Measurements from ENCODE around the gene HIVEP2.

HIVEP2 gene

DNA sequence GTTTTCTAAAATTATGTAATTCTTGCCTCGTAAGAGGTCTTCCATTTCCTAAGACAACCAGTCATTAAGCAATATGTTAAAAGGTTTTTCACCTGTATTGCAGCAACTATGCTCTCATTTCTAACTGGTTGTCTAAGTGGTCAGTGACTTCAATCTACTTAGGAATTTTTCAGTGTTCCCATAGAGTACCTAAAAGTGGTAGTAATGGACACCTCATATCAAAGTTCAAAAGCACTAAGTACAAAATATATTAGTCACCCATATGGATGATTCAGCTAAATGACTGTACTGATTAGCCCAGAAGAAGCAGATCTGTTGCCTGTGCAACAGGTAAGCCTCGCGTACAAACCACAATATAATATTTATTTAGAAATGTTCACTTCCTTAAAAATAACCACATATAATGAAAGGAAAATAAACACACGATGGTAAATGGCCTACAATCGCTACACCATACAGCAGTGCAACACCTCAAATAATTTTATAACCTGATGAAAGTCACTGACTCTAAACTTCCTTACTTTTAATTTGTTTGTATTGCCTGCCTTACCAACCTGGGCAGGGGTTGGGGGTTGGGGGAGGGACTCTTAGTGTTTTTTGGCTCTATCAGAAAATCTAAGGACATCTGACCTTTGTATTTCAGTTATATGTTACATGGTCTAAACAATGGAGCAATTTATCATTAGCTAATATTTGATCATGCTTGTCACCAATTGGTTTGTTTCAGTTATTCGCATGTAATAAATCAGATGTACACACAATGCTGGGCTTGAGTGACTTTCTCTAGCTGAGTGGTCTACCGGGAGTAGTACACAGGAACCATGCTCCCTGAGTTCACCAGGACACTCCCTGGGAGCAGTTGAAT lies 105.9 kb downstream of the HIVEP2 start:
- DNase-seq = peak; percentile 32

DNA sequence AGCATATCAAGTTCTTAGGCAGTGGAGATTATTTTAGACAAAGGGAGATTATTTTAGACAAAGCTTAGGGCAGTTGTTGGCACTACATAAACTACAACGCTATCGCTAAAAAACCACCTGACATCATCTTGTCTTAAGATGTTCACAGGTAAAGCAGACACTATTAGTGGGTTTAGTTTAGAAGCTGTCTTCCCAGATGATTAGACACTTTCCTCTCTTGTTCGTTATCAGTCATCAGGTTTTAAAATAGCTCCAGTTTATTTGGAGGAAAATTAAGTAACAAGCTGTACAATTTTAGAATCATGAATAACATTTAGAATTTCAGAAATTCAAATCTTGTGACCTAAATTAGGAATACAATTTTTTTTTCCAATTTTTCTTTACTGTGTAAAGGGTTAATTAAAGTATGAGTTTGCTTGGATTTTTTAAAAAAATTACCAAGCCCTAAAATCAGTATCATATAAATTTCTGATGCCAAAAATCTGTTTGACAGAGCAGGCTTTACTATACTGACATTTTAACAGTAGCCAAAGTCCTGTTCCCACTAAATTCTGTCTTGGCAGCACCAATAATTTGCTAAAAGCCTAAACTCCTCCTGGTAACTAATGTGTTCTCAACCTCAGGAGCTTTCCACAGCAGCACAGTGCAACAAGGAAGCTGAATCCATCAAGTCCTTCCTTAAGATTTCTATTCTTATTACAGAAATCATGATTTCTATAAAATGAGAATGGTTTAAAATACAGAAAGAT lies 109.0 kb downstream of the HIVEP2 start:
- DNase-seq = no peak

DNA sequence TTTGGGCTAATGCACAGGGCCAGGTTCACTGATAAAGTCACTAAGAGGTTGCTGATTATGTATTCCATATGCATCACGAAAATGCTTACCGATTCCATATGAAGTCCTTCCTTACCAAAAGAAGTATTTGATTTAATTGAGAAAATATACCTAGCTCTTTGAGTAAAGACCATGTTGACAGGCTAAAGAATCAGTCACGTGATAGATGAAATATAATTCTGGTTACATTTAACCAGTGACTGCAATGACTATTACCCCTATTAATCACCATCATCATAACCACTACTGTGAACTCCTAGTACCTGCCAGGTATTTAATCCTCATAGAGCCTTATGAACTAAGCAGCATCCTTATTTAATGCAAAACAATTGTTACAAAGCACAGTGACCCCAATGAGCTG lies 110.1 kb downstream of the HIVEP2 start:
- DNase-seq = no peak

DNA sequence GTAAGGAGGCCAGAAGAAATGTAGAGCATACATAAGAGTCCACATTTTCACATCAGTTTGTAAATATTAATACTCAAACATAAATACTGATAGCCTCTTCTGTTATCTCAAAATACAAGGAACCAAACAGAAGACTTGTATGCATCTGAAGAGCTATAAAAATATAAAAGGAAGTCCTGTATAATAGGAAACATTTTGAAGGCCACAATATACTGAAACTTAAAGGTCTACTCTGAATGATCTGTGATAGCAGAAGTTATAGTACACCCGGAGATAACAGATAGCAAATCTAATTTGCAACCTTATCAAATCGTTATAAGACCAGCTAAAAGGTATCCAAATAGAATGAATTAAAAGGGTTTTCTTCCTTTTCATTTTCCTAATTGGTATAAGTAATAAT lies 111.2 kb downstream of the HIVEP2 start:
- DNase-seq = no peak

DNA sequence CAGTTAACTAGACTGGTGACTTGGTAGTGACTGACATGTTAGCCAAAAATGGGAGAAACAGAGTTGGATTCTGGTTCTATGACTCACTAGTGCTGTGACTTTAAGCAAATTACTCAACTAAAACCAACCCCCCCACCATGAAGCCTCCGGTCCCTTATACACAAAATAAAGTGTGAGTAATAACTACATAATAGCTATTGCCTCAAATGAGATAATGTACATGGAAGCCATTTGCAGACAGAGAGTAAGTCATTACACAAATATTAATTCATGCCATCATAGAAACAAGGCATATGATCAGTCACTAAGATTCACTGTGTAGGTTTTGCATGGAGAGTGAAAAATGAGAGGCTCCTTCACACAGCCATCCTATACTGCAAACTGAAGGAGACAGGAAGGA lies 111.9 kb downstream of the HIVEP2 start:
- no peak for DNase-seq

DNA sequence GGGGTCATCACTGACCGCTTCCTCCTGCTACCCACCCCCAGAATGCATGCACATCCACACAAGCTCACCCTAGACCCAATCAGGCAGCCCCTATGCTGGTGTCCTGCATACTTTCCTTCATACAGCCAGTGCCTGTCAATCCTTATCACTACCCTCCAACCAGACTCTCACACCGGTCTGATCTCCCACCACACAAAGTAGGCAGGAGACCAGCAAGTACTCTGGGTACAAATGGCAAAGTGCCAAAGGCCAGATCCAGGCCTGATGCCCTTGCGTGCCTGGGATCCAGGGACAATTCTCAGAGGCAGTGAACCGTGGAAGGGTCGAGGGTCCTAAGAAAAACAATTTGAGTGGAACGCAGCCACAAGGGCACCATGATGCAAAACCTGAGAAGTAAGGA lies 114.2 kb downstream of the HIVEP2 start:
- no peak for DNase-seq

DNA sequence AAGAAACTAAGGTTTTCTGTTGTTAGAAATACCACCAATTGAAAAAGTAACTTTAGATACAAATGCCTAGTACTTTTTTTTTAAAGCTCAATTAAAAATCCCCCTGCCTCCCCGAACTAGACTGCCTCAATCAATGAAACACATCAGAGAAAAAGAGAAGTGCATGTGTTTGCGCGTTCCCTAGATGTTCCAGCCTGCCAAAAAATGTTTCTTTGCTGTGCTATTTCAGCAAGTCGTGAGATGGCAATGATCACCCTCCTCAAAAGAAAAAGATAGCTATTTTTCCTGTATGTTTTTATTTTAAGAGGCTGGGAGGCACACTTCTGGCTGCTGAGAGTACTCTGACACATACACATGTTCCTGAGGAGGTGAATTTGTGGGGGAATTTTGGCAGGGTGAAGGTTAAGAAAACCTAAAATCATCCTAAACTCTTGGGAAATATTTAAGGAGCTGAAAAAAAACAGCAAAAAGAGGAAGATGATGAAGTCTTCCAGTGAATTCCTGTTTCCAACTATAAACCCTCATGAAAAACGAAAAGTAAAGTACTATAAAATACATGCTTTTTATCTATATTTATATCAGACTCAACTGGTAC lies 114.8 kb downstream of the HIVEP2 start:
- no peak for DNase-seq

DNA sequence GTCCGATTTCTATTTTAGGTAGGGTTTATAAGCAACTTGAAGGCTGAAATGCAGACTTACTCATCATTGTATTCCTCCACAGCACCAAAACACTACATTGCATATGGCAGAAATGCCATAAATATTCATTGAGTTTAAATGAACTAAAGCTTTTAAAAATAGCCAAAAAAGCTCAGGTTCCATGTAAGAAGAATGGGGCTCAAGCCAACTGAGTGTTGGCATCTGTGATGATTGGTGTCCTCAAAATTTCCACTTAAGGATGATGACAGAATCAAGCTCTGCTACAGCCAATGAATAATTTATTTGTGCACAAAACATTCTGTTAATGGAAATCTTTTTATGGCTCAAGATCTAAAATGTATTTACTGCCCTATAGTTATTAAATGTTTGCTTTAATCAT lies 115.4 kb downstream of the HIVEP2 start:
- no peak for DNase-seq

DNA sequence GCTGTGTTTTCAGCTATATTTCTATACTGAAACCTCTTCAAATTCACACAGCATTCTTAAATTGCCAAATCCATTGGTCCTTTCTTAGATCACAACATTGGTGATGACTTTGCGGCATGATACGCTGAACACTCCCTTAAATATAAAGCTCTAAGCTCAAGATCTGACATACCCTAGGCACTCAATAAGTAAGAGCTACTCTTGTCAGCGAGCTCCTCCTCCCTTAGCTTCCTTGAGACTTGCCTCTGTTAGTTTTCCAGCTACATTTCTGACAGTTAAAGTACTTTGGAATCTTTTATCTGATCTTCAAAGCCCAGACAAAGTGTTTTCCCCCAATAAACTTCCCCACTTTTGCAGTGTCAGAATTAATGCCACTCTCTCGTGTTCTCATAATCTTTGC lies 117.0 kb downstream of the HIVEP2 start:
- DNase-seq = no peak

DNA sequence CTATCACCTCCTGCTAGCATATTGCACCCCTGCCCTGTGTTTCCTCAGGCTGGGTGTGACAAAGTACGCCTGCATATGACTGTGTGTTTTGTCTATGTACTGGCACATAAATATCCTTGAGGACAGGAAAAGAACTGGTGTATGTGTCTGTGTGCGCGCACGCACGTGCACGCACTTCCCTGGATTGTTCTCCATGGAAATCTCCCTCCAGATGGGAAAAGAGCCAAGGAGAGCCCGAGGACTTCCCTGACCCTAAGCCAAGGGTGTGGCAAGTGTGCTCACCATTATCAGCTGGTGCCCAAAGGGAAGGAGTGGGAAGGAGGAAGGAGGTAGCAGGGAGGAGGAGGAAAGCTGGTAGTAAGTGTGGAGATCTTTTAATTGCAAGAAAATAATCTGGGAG lies 117.6 kb downstream of the HIVEP2 start:
- DNase-seq = no peak

DNA sequence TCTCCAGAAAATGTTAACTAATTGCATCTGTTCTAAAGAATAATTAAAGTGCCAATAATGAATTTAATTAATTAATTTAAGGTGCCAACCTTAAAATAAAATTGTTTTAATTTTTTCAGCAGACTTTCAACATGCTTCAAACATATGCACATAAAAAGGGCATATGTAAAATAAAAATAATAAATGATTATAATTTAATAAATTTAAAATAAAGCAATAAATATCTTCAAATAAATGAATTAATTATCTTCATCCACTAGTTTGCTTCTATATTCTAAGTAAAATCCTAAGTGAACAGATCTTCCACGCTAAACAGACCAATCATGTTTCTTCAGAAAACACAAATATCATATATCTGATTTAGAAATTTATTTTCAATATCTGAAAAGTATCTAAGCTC lies 119.2 kb downstream of the HIVEP2 start:
- DNase-seq = no peak

DNA sequence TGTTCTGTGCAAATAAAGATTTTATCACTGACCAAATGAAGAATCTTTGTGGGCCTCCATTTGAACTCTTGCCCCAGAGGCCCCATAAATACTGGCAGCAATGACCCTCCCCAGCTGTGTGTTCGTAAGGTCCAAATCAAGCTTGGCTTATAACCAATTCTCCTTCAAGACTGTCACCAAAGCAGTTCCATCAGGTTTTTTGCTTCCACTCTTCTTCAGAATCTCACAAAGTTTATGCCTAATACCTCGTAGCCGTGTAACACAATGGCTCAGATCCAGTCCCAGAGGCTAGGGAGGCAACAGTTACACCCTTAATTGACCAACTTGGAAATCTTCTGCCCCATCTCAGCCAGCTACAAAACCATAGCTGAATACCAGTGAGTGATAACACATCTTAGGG lies 120.5 kb downstream of the HIVEP2 start:
- DNase-seq = no peak

DNA sequence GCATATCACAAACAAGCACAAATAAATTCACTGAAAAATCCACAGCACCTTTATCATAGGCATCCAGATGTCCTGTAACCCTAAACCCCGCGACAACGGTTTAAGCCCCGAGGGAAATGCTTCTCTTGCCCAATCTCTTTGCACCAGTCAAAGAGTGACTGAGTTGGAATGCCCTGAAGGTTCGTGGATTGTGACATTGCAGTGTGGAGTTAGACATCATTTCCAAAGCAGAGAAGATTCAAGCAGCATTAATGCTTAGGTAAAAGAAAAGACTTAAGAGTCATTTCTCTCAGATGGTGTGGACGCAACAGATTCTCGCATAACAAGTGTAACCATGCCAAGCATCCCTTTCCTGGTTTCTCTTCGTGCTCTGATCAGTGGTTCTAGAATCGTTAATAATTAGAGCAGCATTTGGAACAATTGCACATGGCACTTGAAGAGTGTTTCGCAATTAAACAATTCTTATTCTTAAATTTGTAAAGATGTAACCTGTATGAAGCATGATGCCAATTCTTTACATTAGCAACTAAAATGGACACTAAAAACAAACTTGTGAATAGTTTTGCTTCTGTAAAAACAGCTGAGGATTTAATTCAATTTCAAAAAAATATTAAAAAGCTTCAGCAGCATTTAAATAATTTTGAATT lies 121.6 kb downstream of the HIVEP2 start:
- DNase-seq = no peak

DNA sequence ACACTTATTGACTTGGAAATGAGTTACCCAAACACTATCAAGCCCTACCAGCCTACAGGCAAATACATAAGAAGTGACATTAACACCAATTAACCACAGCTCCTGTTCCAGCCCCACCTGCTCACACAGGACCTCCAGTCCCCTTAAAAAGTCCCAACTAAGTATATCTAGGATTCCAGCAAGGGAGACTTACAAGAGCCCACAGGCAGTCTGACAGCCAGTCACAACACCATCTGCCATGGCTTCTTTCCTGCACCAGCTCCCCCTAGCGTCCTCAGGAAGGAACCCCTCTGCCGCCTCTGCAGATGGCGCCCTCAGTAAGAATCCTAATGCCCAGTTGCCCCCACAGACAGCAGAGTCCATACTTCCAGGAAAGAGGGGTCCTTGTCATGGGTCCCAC lies 122.1 kb downstream of the HIVEP2 start:
- peak; percentile 57 for DNase-seq

DNA sequence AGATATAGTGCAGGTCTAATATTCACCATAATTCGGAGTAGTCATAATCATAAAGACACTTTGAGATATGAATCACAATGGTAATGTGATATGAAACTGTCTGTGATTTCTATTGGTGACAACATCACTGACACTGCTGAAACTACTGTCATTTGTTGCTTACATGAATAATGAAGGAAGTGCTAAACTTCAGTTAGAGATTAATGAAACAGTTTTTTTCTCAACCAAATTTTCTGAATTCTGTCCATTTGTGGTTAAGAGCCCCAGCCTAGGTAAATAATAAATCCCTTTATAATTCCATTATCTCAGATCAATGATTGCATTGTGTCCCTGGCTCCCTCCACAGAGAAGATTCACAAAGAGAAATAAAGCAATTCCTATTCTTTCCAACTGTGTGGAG lies 122.6 kb downstream of the HIVEP2 start:
- no peak for DNase-seq

DNA sequence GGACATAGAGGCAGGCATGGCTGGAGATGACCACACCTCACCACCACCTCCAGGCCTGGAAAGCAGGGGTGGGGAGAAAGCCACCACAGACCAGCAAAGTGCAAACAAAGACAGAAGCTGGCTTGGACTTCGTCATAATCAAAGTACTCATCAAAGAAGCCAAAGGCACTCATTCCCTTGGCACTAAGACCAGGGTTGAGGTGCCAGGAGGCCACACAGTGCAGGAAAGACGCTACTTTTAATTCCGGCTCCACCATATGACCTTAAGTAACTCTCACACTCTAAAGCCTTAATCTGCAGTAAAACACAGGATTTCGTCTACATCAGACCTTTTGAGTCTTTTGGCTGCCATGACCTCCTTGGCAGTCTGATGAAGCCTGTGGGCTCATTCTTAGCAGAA lies 123.1 kb downstream of the HIVEP2 start:
- DNase-seq = no peak

DNA sequence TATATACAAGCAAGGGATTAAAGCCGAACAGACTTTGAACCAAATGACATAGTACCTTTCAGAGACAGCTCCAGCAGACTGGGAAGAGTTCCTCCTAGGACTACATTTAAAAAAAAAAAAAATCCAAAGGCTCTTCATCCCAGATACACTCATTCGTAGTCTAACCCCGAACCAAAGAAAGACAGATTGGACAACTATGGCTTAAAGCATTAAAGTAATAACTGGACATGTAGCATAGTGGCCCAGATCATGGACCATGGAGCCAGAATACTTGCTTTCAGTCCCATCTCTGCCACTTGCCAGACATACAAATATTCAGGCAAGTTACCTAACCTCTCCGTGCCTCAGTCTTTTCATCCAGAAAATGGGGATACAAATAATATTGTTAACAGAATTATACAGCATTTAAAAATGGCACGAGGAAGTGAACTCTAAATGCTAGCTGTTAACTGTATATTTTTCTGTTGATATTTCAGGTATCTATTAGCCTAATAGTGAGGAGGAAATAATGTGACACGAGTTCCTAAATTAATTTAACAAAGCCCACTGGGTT lies 123.7 kb downstream of the HIVEP2 start:
- no peak for DNase-seq

DNA sequence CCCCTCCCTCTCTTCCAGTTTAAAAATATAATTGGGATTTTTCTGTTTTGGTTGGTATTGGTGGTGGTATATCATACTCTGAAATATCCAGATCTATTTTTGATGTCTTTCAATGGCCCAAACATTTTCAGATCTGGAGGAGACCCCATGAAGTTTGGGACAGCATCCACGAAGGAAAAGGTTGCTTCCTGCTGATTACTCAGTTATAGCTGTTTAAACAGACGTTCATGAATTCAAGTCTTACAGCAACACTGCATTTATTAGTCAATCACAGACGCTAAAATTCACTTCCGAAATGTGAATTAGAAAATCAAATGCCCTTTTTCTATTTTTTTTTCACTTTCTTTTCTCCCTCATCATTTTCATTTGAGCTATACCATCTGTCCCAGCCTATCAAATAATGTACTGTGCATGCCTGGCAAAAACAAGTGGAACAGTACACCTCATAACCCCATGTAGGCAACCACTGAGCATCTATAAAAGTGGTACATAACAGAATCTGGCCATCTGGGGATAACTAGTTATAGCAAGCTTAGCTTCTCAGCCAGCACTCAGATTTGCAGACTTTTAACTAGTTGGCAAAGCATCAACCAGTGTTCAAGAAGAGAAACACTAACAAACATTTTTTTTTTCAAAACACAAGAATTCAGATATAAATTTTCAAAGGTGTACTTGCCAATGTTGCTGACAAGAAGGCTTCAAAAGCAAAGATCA lies 124.5 kb downstream of the HIVEP2 start:
- no peak for DNase-seq

DNA sequence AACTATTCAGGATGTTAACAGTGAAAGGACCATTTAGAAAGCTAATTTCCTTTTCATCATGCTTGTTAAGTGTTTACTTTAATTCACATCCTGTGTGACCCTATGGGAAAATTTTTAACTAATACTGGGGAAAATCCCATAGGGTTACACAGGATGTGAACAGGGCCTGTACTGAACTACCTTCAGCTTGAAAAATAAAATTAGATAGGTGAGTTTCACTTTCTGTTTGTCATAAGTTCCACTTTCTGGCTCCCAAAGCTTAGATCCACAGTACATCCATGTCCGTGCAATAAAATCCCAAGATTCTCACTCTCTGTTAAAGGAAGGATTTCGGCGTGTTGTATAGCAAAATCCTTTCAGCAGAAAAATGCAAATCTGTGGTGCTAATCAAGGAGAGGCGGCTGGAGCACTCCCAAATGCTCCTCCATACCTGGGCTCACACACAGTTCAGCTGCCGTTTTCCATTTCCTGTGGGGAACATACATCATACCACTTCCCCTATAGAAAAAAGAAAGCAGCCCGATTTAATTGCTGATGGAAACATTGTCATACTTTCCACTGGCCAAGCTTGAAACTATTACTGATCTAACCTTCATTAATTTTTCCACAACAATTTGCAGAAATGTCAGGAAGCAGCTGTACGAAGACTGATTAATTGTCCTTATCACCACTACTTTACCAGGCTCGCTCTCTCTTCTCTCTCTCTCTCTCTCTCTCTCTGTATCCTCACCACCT lies 125.2 kb downstream of the HIVEP2 start:
- peak; percentile 61 for DNase-seq

DNA sequence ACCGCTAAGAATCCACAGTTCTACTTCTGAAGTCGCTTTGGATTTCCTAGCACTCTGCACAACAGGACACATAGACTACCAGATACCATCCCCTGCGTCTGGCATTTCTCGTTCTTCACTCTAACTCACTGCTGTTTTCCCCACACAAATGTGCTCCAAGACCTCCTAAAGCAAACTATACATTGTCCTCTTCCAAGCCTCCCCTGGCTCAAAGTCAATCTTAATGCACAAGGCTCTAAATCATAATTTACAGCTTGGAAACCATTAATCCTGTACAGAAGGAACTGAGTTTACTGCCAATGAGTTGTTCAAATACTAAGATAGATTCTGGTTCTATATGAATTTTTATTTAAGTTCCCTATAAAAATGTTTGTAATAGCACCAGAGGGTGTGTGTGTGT lies 128.5 kb downstream of the HIVEP2 start:
- no peak for DNase-seq

DNA sequence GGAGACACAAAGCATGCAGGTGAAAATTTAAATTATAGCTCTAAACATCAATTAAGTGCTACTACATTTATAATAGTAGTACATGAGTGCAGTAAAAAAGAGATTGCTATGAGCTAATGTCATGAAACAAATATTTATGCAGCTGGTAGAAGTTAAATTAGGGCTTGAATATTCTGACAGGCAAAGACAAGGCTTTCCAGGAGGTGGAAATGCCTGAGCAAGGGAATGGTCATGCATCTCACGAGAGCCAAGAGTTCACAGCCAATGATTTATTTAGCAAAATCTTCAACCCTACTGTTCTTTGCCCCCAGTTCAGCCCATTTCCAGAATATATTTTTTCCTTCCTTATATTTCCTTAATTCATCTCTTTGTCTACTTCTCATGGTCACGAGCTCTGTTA lies 128.9 kb downstream of the HIVEP2 start:
- DNase-seq = no peak

DNA sequence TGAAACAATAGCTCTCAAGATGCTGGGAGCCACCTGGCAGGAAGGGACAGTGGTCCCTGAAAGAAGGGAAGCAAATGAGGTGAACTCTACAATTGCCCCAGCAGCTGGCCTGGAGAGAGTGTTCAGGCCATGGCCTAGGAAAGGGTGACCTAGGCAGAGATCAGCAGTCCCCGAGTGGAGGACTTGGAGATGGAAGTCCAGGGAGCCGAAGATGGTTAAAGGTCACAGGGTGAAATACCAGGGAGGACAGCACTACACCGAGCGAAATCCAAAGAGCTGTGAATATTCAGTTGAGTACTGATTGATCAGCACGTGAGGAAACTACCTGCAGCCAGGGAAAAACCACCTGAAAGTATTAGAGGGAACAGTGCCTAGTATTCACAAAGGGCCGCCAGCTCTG lies 133.1 kb downstream of the HIVEP2 start:
- no peak for DNase-seq
